ENCODE data around the gene SLC22A9. TPM values are rescaled to one million over a fixed set of nuclear protein-coding genes. Genes with fewer than 3 reads are reported as not detected.
A peak's percentile ranks its signal among the peaks of the same experiment; 100 is the strongest.
"Not testable (repeated sequence)": the region's sequence is repeated elsewhere in the genome, so short reads cannot be mapped to it uniquely, and the experiment has no call there.

SLC22A9 gene
- total RNA-seq, 1 experiment from 2014 or later: not detected

- Histone ChIP-seq H3K79me2 (ENCODE audit: insufficient read depth, low read length) (no peaks in the 10 kb centered on the region), H3K14ac (ENCODE audit: insufficient read depth, low read length) (no peak overlapping the region), H3K9me3 (ENCODE audit: control insufficient read depth, low read depth, low read length) (no peaks in the 10 kb centered on the region), H2BK12ac (ENCODE audit: insufficient read length, low read depth, low read length) (no peak overlapping the region), H2AK5ac (ENCODE audit: insufficient read length, low read length) (no peak overlapping the region), H3K27ac (ENCODE audit: insufficient read length, low read depth, low read length) (no peak overlapping the region), H3K4me1 (ENCODE audit: insufficient read depth, low read length) (no peaks in the 10 kb centered on the region; the same call in 1 of the 2 replicates), H3K23me2 (ENCODE audit: insufficient read length, low read depth, low read length, poor library complexity, severe bottlenecking) (no peaks in the 10 kb centered on the region), H3K4me2 (ENCODE audit: insufficient read depth, insufficient read length, low read length) (no peak overlapping the region), H4K91ac (ENCODE audit: insufficient read length, low read depth, low read length) (no peak overlapping the region), H3K18ac (ENCODE audit: insufficient read length, low read depth, low read length) (no peak overlapping the region), H3K79me1 (ENCODE audit: insufficient read depth, low read depth, low read length, poor library complexity, severe bottlenecking) (no peaks in the 10 kb centered on the region), H2AFZ (ENCODE audit: low read length) (no peak overlapping the region), H4K20me1 (ENCODE audit: control insufficient read depth, insufficient read depth, insufficient read length) (no peaks in the 10 kb centered on the region), H3K9ac (ENCODE audit: extremely low read depth, insufficient read length, low read length) (no peak overlapping the region), H4K8ac (replicated peaks; ENCODE audit: insufficient read length, low read depth, low read length) (no peak overlapping the region), H2BK20ac (ENCODE audit: low read depth, low read length, poor library complexity, severe bottlenecking) (no peak overlapping the region), H3K56ac (ENCODE audit: insufficient read length, low read depth, low read length) (no peak overlapping the region), H3K4ac (ENCODE audit: low read depth, low read length) (no peak overlapping the region), H2BK5ac (ENCODE audit: insufficient read length, low read length) (no peak overlapping the region), H3T11ph (ENCODE audit: low read length) (no peak overlapping the region), H2BK15ac (ENCODE audit: low read depth, low read length) (no peak overlapping the region), H3K23ac (ENCODE audit: insufficient read length, low read depth, low read length) (no peak overlapping the region), H2BK120ac (ENCODE audit: low read depth, low read length, poor library complexity, severe bottlenecking) (no peak overlapping the region), H3K27me3 (ENCODE audit: insufficient read depth, low read length) (no peaks in the 10 kb centered on the region), H4K5ac (ENCODE audit: insufficient read length, low read depth, low read length) (no peak overlapping the region)
- H3K9me3 Mint-ChIP-seq: peaks cover 5 to 20% of the 10 kb centered on the region in 2 experiments; a peak in 4 of 5 replicates
- no CpG with 5 or more reads among the region's 2 CpGs for WGBS (ENCODE audit: extremely low coverage, insufficient read length, low lambda C conversion rate)
- peak; percentile 58; the same call in 2 of the 3 replicates for TF ChIP-seq CTCF (conservative IDR thresholded peaks at IDR 0.05)
- no peaks in the 10 kb centered on the region; the same call in 1 of the 2 replicates for H3K27me3 Mint-ChIP-seq (ENCODE audit: low read depth)
- H3K36me3 Mint-ChIP-seq (ENCODE audit: insufficient read depth in 1 of 3, low read depth in 3 of 3): peaks cover 8 to 19% (median 9%) of the 10 kb centered on the region in 3 experiments; a peak in 6 of 7 replicates
- H3K4me1 Mint-ChIP-seq: peaks cover 6 to 8% of the 10 kb centered on the region in 2 experiments
- H3K27ac Mint-ChIP-seq: no peak overlapping the region
- peak; percentile 51 for DNase-seq
- no peak overlapping the region for H3K4me3 Mint-ChIP-seq
Measured at GRCh38 chr11:63427971-63428508, 58.5 kb downstream of the SLC22A9 start.

DNA sequence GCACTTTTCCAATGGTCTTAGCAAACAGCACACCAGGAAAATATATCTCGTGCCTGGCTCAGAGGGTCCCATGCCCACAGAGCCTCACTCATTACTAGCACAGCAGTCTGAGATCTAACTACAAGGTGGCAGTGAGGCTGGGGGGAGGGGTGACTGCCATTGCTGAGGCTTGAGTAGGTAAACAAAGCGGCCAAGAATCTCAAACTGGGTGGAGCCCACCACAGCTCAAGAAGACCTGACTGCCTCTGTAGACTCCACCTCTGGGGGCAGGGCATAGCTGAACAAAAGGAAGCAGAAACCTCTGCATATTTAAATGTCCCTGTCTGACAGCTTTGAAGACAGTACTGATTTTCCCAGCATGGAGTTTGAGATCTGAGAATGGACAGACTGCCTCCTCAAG is 61.1 kb downstream of the SLC22A9 start:
- not testable (repeated sequence) for DNase-seq; H4K91ac ChIP-seq (ENCODE audit: insufficient read length, low read depth, low read length); H2BK5ac ChIP-seq (ENCODE audit: insufficient read length, low read length); H3K4me2 ChIP-seq (ENCODE audit: insufficient read depth, insufficient read length, low read length); H3K23me2 ChIP-seq (ENCODE audit: insufficient read length, low read depth, low read length, poor library complexity, severe bottlenecking); H2BK20ac ChIP-seq (ENCODE audit: low read depth, low read length, poor library complexity, severe bottlenecking); H4K20me1 ChIP-seq (ENCODE audit: control insufficient read depth, insufficient read depth, insufficient read length); H2BK15ac ChIP-seq (ENCODE audit: low read depth, low read length); H2AFZ ChIP-seq (ENCODE audit: low read length); H3K56ac ChIP-seq (ENCODE audit: insufficient read length, low read depth, low read length); H3K9ac ChIP-seq (ENCODE audit: extremely low read depth, insufficient read length, low read length); H3K9me3 ChIP-seq (ENCODE audit: control insufficient read depth, low read depth, low read length); H3K4me1 ChIP-seq (ENCODE audit: insufficient read depth, low read length); H2AK5ac ChIP-seq (ENCODE audit: insufficient read length, low read length); H3T11ph ChIP-seq (ENCODE audit: low read length); H4K8ac ChIP-seq (replicated peaks; ENCODE audit: insufficient read length, low read depth, low read length); H3K27me3 Mint-ChIP-seq (ENCODE audit: low read depth); H3K27me3 ChIP-seq (ENCODE audit: insufficient read depth, low read length); H3K23ac ChIP-seq (ENCODE audit: insufficient read length, low read depth, low read length); H4K5ac ChIP-seq (ENCODE audit: insufficient read length, low read depth, low read length); H2BK12ac ChIP-seq (ENCODE audit: insufficient read length, low read depth, low read length); H3K4ac ChIP-seq (ENCODE audit: low read depth, low read length); H3K18ac ChIP-seq (ENCODE audit: insufficient read length, low read depth, low read length); H3K79me2 ChIP-seq (ENCODE audit: insufficient read depth, low read length); H3K14ac ChIP-seq (ENCODE audit: insufficient read depth, low read length); H3K27ac Mint-ChIP-seq; H3K4me3 Mint-ChIP-seq; H2BK120ac ChIP-seq (ENCODE audit: low read depth, low read length, poor library complexity, severe bottlenecking); H3K79me1 ChIP-seq (ENCODE audit: insufficient read depth, low read depth, low read length, poor library complexity, severe bottlenecking); H3K27ac ChIP-seq (ENCODE audit: insufficient read length, low read depth, low read length)
- Mint-ChIP-seq H3K4me1 (peaks cover 14 to 17% of the 10 kb centered on the region in 2 experiments), H3K9me3 (peaks cover 27 to 39% of the 10 kb centered on the region in 2 experiments), H3K36me3 (ENCODE audit: insufficient read depth in 1 of 3, low read depth in 3 of 3) (peaks cover 18 to 39% (median 30%) of the 10 kb centered on the region in 3 experiments; a peak in 6 of 7 replicates)
- no CpG with 5 or more reads among the region's 2 CpGs for WGBS (ENCODE audit: extremely low coverage, insufficient read length, low lambda C conversion rate)
